ENCODE data around the gene AHCYL2. TPM values are rescaled to one million over a fixed set of nuclear protein-coding genes. Genes with fewer than 3 reads are reported as not detected.

The AHCYL2 gene
- total and polyA plus RNA-seq, 2 donors (not counting 3 experiments of a cell fraction or from before 2014, with no cell fraction given) = 10.8 to 13.5 TPM

GRCh38 chr7:129376076-129376777, 151.4 kb downstream of the AHCYL2 start:
- Histone ChIP-seq H3K9me1 (replicated peaks; ENCODE audit: control insufficient read depth, extremely low read depth, insufficient read depth, low read length) (no peaks in the 10 kb centered on the region), H3K9ac (replicated peaks; ENCODE audit: extremely low read depth, insufficient read depth, low read length) (no peak overlapping the region), H3K4me2 (ENCODE audit: insufficient read depth, low read length) (no peak overlapping the region), H3K4me3 (replicated peaks in 1 of 3; ENCODE audit: insufficient read depth in 1 of 3, low read depth in 1 of 3, low read length in 3 of 3) (no peak overlapping the region), H3K4me1 (ENCODE audit: control insufficient read depth, extremely low read depth, insufficient read depth, low read length) (peaks cover 10% of the 10 kb centered on the region), H2AFZ (ENCODE audit: low read depth, low read length) (no peak overlapping the region), H3K9me3 (replicated peaks; ENCODE audit: control insufficient read depth, insufficient read depth, low read length) (no peaks in the 10 kb centered on the region), H3K27me3 (ENCODE audit: control insufficient read depth in 2 of 2, insufficient read depth in 2 of 2, low read length in 2 of 2) (no peaks in the 10 kb centered on the region), H4K20me1 (replicated peaks; ENCODE audit: control insufficient read depth, extremely low read depth, insufficient read depth, low read length) (no peaks in the 10 kb centered on the region), H3K27ac (ENCODE audit: insufficient read depth, low read depth, low read length) (no peak overlapping the region), H3K36me3 (ENCODE audit: control insufficient read depth in 2 of 2, extremely low read depth in 1 of 2, insufficient read depth in 2 of 2, low read length in 2 of 2) (no peaks in the 10 kb centered on the region), H3K79me2 (ENCODE audit: control insufficient read depth, insufficient read depth, low read length) (no peaks in the 10 kb centered on the region)
- no TSS peak for BruUV-seq (replicated peaks)
- no peak for TF ChIP-seq POLR2AphosphoS5 (IDR thresholded peaks at IDR 0.05; ENCODE audit: insufficient read depth, low read depth, low read length)
- TF ChIP-seq, protein P1, sequence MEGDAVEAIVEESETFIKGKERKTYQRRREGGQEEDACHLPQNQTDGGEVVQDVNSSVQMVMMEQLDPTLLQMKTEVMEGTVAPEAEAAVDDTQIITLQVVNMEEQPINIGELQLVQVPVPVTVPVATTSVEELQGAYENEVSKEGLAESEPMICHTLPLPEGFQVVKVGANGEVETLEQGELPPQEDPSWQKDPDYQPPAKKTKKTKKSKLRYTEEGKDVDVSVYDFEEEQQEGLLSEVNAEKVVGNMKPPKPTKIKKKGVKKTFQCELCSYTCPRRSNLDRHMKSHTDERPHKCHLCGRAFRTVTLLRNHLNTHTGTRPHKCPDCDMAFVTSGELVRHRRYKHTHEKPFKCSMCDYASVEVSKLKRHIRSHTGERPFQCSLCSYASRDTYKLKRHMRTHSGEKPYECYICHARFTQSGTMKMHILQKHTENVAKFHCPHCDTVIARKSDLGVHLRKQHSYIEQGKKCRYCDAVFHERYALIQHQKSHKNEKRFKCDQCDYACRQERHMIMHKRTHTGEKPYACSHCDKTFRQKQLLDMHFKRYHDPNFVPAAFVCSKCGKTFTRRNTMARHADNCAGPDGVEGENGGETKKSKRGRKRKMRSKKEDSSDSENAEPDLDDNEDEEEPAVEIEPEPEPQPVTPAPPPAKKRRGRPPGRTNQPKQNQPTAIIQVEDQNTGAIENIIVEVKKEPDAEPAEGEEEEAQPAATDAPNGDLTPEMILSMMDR (IDR thresholded peaks at IDR 0.05; ENCODE audit: extremely low read depth in 1 of 2, insufficient read depth in 1 of 2, low read depth in 1 of 2, low read length in 2 of 2) = peak; percentile 38 to 57
- dilution Hi-C loops (cut with MboI; ENCODE audit: extremely low pct_ligation_motif_present, low sequenced_read_pairs) = no loop called here
- FAIRE-seq (no peak), DNase-seq (ENCODE audit: low read depth, low spot score) (peak; percentile 39)
- CTCF ChIA-PET = interaction anchor here (0.6 to 6.9 kb wide), 25 partner anchors 8 to 267 kb away, joined by 3 to 85 read pairs (median 4); partner anchors contain the start of gene STRIP2
- POLR2A ChIA-PET = no interaction called here
- intact Hi-C loops (cut with micrococcal nuclease) = loop anchor here (1.0 kb wide), 1 partner anchor 158 kb away; no protein-coding TSS in a partner anchor
